Measurements from ENCODE around the gene VPS39. TPM values are rescaled to one million over a fixed set of nuclear protein-coding genes. Genes with fewer than 3 reads are reported as not detected.

The VPS39 gene
- total RNA-seq, 2 donors from 2014 or later = 33.1 to 38.3 TPM

DNA sequence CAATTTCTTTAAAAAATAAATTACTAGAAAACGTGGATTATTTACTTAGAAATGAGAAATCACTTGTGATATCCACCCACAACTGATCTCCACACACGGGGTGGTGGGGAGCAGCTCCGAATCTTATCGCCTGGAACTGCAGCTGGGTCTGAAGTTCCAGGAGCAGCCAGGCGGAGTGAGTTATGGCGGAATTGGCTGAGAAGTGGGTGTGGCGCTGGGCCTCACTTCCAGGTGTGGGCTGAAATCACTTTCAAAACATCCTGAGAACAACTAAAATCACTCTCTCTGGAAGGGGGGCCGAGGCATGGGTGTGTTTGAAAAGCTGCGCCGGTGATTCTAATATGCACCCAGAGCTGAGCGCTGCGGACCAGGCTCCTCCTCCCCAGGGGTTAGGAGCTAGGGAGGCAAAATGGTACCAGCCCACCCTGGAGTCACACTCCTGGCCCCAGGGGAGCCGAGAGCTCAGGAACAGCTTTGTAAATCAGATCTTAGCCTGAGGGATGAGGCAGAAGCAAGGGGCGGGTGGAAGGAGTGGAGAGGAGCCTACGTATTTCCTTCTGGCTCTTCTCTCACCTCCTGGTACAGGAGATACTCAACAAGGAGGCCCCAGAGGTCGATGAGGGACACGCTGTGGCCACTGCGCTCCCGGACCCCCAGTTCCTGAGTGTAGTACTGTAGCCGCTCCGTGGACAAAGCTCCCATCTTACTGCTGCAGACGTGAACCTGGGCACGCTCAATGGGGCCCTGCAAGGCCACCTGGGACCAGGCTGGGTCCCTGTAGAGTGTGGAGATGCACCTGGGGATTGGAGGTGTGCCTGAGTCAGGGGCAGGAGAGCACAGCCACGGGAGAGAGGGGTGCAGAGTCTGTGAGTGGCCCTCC is 61.3 kb downstream of the VPS39 start:
- no peak for DNase-seq (ENCODE audit: low spot score)
- Histone ChIP-seq H3K4me3 (no peak overlapping the region), H3K27me3 (no peaks in the 10 kb centered on the region), H3K27ac (no peak overlapping the region), H3K36me3 (no peaks in the 10 kb centered on the region), H3K4me1 (peaks cover 0 to 16% of the 10 kb centered on the region in 2 donors), H3K9me3 (no peaks in the 10 kb centered on the region)
- TF ChIP-seq, protein P1, sequence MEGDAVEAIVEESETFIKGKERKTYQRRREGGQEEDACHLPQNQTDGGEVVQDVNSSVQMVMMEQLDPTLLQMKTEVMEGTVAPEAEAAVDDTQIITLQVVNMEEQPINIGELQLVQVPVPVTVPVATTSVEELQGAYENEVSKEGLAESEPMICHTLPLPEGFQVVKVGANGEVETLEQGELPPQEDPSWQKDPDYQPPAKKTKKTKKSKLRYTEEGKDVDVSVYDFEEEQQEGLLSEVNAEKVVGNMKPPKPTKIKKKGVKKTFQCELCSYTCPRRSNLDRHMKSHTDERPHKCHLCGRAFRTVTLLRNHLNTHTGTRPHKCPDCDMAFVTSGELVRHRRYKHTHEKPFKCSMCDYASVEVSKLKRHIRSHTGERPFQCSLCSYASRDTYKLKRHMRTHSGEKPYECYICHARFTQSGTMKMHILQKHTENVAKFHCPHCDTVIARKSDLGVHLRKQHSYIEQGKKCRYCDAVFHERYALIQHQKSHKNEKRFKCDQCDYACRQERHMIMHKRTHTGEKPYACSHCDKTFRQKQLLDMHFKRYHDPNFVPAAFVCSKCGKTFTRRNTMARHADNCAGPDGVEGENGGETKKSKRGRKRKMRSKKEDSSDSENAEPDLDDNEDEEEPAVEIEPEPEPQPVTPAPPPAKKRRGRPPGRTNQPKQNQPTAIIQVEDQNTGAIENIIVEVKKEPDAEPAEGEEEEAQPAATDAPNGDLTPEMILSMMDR (IDR thresholded peaks at IDR 0.05) = no peak

DNA sequence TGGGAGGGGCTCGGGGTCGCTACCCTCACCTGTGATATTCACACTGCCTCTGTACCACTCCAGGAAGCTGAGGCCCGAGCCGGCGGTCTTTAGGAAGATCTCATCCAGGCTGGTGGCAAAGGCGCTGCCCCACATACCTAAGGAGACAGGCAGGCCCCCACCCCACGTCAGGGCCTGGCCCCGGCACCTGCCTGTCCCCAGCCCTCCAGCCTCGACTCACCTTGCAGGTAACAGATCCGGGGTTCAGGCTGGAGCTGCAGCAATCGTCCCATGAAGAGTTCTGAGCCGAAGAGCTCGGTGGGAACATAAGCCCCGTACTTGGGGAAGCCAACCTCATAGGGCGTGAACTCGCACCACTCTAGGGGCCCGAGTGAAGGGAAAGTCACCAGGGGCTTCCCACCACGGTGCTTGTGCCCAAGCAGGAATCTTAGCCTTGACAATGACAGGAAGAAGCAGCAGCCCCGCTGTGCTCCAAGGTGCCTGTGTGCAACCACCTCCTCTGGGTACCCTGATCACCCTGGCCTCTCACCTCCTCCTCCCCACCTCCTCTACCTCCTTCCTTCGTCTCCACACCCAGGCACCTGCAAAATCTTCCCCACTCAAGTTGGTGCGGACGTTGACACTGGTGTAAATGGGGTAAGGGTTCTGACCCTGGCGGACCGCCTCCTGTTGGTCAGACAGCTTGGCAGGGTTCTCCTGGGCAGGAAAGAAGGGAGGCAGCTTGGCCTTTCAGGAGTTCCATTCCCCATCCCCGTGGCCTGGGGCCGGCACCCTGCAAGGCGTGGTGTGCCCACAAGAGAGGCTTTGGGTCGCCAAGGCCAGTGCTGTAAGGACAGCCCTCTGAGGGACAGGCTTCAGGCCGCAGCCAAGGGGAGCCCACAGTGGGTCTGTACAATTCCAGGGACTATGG is 62.3 kb downstream of the VPS39 start:
- no peak overlapping the region for H3K27ac ChIP-seq
- TF ChIP-seq, protein P1 (IDR thresholded peaks at IDR 0.05) = no peak
- peaks cover 0 to 9% of the 10 kb centered on the region in 2 donors for H3K4me1 ChIP-seq
- no peaks in the 10 kb centered on the region for H3K36me3 ChIP-seq
- no peak for DNase-seq (ENCODE audit: low spot score)
- no peak overlapping the region for H3K4me3 ChIP-seq
- H3K27me3 ChIP-seq = no peaks in the 10 kb centered on the region
- H3K9me3 ChIP-seq = no peaks in the 10 kb centered on the region

DNA sequence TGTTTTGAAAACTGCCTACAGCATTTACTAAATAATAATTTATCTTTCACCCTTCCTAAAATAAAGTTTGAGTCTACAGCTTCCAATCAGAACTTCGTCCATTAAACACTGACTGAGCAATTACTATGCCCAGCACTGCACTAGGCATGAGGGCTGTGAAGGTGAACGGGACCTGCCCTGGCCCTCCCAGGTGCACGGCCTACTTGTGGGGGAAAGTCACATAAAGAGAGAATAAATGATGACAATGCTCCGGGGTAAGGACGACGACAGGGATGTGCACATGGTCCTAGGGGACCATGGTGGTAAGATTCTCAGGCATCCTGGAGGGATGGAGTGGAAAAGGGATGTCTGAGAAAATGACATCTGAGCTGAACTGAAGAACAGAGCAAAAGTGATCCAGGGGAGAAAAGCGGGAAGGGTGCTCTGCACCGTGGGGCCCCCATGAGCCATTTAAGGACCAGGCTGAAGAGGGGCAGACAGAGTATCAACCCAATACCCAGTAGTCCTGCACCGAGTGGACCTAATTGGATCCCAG is 63.2 kb downstream of the VPS39 start:
- Histone ChIP-seq H3K27me3 (no peaks in the 10 kb centered on the region), H3K27ac (no peak overlapping the region), H3K9me3 (no peaks in the 10 kb centered on the region), H3K36me3 (no peaks in the 10 kb centered on the region), H3K4me3 (no peak overlapping the region), H3K4me1 (peaks cover 0 to 9% of the 10 kb centered on the region in 2 donors)
- DNase-seq (ENCODE audit: low spot score) = no peak
- TF ChIP-seq, protein P1 (IDR thresholded peaks at IDR 0.05) = no peak

DNA sequence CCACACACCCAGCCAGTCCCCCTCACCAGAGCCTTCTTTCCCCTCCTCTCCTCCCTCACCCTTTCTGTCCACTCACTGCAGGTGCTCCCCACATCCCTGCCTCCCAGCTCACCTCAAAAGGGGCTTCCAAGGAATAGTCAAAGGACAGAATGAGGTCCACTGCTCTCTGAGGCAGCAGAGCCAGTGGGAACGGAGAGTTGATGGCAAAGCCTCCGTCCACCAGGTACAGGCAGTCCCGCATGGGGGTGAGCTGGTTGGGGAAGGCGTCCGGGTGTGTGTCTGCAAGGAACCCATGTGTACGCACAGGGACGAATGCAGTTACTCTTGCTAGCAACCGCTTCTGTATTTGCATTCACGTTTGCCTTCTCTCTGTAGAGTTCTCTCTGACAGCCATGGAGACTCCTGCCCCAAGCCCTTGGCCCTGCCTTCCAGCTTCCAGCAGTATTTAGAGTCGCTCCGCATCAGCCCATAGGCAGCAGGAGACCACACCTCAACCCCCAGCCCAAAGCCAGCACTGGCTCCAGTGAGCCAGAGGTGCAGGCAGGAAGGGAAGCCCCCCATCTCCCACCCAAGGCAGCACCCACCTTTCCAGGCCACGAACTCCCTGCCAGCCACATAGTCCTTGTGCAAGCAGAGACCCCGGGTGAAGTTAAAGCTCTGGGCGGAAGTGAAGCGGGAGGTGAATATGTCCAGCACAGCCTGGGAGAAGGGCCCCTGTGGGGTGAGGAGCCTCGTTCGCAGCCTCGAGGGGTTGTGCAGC is 64.1 kb downstream of the VPS39 start:
- Histone ChIP-seq H3K27me3 (no peaks in the 10 kb centered on the region), H3K4me3 (no peak overlapping the region), H3K36me3 (no peaks in the 10 kb centered on the region), H3K27ac (no peak overlapping the region), H3K4me1 (peaks cover 0 to 8% of the 10 kb centered on the region in 2 donors), H3K9me3 (no peaks in the 10 kb centered on the region)
- TF ChIP-seq, protein P1 (IDR thresholded peaks at IDR 0.05) = no peak
- DNase-seq (ENCODE audit: low spot score) = no peak

DNA sequence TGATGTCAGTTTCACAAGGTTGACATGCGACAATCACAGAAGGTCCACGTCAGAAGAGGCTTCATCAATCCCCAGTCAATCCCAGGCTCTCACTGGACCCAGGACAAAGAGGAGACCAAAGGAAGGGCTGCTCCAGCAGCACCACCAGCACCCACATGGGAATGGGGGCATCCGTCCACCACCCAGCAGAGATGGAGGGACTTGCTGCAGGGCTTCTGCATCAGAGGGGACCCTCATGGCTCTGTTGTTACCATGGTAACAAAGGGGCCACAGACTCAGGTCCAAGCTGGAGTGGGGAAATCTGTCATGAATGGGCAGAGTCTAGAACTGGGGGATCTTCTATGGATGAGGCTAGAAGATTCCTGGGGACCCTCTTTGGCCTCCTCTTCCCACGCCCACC is 64.7 kb downstream of the VPS39 start:
- no peak overlapping the region for H3K4me3 ChIP-seq
- TF ChIP-seq, protein P1 (IDR thresholded peaks at IDR 0.05) = no peak
- DNase-seq (ENCODE audit: low spot score) = no peak
- H3K27me3 ChIP-seq = no peaks in the 10 kb centered on the region
- peaks cover 0 to 2% of the 10 kb centered on the region in 2 donors for H3K4me1 ChIP-seq
- no peaks in the 10 kb centered on the region for H3K9me3 ChIP-seq
- H3K27ac ChIP-seq = no peak overlapping the region
- H3K36me3 ChIP-seq = no peaks in the 10 kb centered on the region

Data from right atrium auricular region (tissue), 2 donors.